Keratinocyte (primary cell): ENCODE data around the gene ILDR1.

Experiments
- EZH2 ChIP-seq: IDR thresholded peaks from one replicate; pipeline ENCODE4 v1.6.1; 2012; ENCODE audit warnings: inconsistent platforms, mild to moderate bottlenecking, low read length, moderate library complexity
- TF ChIP-seq, protein P1 (sequence below), 3 experiments: IDR thresholded peaks in 1 of 3; conservative IDR thresholded peaks in 1 of 3; optimal IDR thresholded peaks in 1 of 3; 2 replicates in 2 of 3; 3 replicates in 1 of 3; pipeline versions ENCODE3 to v1.5.1; 2011; ENCODE audit warnings: low read length in 3 of 3, mild to moderate bottlenecking in 3 of 3, moderate library complexity in 2 of 3, control low read depth in 1 of 3, inconsistent platforms in 1 of 3; ENCODE audit not compliant: insufficient read depth in 2 of 3; ENCODE audit errors: extremely low read depth in 1 of 3

DNA sequence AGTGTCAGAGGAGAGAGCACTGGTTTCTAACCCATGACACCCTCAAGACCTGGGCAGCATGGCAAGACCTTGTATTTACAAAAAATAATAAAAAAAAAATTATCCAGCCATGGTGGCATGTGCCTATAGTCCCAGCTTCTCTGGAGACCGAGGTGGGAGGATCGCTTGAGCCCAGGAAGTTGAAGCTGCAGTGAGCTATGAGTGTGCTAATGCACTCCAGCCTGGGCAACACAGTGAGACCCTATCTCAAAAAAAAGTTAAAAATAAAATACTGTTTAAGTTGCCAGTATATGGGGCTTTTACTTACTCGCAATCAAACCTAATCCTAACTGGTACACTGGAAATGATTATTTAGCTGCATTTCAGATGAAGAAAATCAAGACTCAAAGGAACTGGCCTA is 20.2 kb downstream of the ILDR1 start:
- TF ChIP-seq, protein P1, sequence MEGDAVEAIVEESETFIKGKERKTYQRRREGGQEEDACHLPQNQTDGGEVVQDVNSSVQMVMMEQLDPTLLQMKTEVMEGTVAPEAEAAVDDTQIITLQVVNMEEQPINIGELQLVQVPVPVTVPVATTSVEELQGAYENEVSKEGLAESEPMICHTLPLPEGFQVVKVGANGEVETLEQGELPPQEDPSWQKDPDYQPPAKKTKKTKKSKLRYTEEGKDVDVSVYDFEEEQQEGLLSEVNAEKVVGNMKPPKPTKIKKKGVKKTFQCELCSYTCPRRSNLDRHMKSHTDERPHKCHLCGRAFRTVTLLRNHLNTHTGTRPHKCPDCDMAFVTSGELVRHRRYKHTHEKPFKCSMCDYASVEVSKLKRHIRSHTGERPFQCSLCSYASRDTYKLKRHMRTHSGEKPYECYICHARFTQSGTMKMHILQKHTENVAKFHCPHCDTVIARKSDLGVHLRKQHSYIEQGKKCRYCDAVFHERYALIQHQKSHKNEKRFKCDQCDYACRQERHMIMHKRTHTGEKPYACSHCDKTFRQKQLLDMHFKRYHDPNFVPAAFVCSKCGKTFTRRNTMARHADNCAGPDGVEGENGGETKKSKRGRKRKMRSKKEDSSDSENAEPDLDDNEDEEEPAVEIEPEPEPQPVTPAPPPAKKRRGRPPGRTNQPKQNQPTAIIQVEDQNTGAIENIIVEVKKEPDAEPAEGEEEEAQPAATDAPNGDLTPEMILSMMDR (optimal IDR thresholded peaks at IDR 0.05 in 1 of 3, IDR thresholded peaks at IDR 0.05 in 1 of 3, conservative IDR thresholded peaks at IDR 0.05 in 1 of 3; ENCODE audit: extremely low read depth in 1 of 3, insufficient read depth in 2 of 3, low read length in 3 of 3) = no peak
- TF ChIP-seq EZH2 = no peak
